Fibroblast of lung (primary cell): Measurements from ENCODE around the gene SHFL. TPM values are rescaled to one million over a fixed set of nuclear protein-coding genes. Genes with fewer than 3 reads are reported as not detected.

Experiments used
- DNase-seq, 2 donors: peaks; one replicate each; pipeline versions ENCODE4 v3.0.0 to v3.0.0-alpha.2; 2010; ENCODE audit warnings: low read depth in 2 of 2
- H2AFZ ChIP-seq: 2 replicates; pipeline ENCODE4 v1.5.1; 2012; ENCODE audit warnings: low read length, control low read depth, inconsistent platforms
- H3K27ac ChIP-seq: 2 replicates; pipeline ENCODE4 v1.5.1; 2011; ENCODE audit warnings: low read length, control low read depth; ENCODE audit not compliant: insufficient read depth
- H3K27me3 ChIP-seq: 2 replicates; pipeline ENCODE4 v1.5.1; 2011; ENCODE audit warnings: mild to moderate bottlenecking, low read length; ENCODE audit not compliant: control insufficient read depth, insufficient read depth
- H3K36me3 ChIP-seq: 2 replicates; pipeline ENCODE4 v1.5.1; 2011; ENCODE audit warnings: low read length; ENCODE audit not compliant: control insufficient read depth, insufficient read depth
- H3K4me1 ChIP-seq: 2 replicates; pipeline ENCODE4 v1.5.1; 2011; ENCODE audit warnings: low read length; ENCODE audit not compliant: control insufficient read depth, insufficient read depth; ENCODE audit errors: extremely low read depth
- H3K4me2 ChIP-seq: 2 replicates; pipeline ENCODE4 v1.5.1; 2011; ENCODE audit warnings: low read length, control low read depth; ENCODE audit not compliant: insufficient read depth; ENCODE audit errors: extremely low read depth
- H3K4me3 ChIP-seq, 4 experiments: fragments of 200-600 bp in 1 of 4; sonication (generic) in 1 of 4; replicated peaks in 1 of 4; 2 replicates each; pipeline ENCODE4 v1.5.1; 2011 to 2016; ENCODE audit warnings: low read length in 4 of 4, low read depth in 3 of 4, mild to moderate bottlenecking in 3 of 4, control low read depth in 2 of 4, inconsistent platforms in 1 of 4, mixed read lengths in 1 of 4; ENCODE audit not compliant: insufficient read depth in 1 of 4; ENCODE audit errors: control extremely low read depth in 1 of 4
- H3K79me2 ChIP-seq: 2 replicates; pipeline ENCODE4 v1.5.1; 2012; ENCODE audit warnings: mild to moderate bottlenecking, low read length, inconsistent platforms; ENCODE audit not compliant: control insufficient read depth, insufficient read depth
- H3K9ac ChIP-seq: 2 replicates; pipeline ENCODE4 v1.5.1; 2011; ENCODE audit warnings: mild to moderate bottlenecking, low read length, control low read depth; ENCODE audit not compliant: insufficient read depth
- H3K9me3 ChIP-seq: 2 replicates; pipeline ENCODE4 v1.5.1; 2012; ENCODE audit warnings: low read depth, low read length; ENCODE audit not compliant: control insufficient read depth, insufficient read depth
- H4K20me1 ChIP-seq: 2 replicates; pipeline ENCODE4 v1.5.1; 2011; ENCODE audit warnings: low read length; ENCODE audit not compliant: control insufficient read depth, insufficient read depth; ENCODE audit errors: extremely low read depth
- EZH2 ChIP-seq: IDR thresholded peaks from 2 replicates; pipeline ENCODE4 v1.5.1; 2012; ENCODE audit warnings: low read length, control low read depth, mild to moderate bottlenecking; ENCODE audit errors: missing control alignments
- polyA plus RNA-seq, 2 donors: library from polyadenylated mRNA; depleted of rRNA in 1 of 2; stranded (reverse) in 1 of 2; unstranded in 1 of 2; fragments of >200 nt; gene quantifications; 2 replicates each; pipeline ENCODE4 v1.2.1, GENCODE V29; 2011 to 2012; ENCODE audit warnings: missing spikeins in 1 of 2
- total RNA-seq: library from RNA; depleted of rRNA; stranded (reverse); fragments of >200 nt; gene quantifications from 2 replicates; pipeline ENCODE4 v1.2.1, GENCODE V29; 2014
- TF ChIP-seq, protein P1 (sequence below), 2 donors: IDR thresholded peaks in 1 of 2; conservative IDR thresholded peaks in 1 of 2; 1 replicate in 1 of 2; 2 replicates in 1 of 2; pipeline ENCODE4 v1.5.1; 2011 to 2012; ENCODE audit warnings: low read length in 2 of 2, control low read depth in 1 of 2, inconsistent platforms in 1 of 2, low read depth in 1 of 2, mild to moderate bottlenecking in 1 of 2

Gene SHFL
- total and polyA plus RNA-seq, 2 donors (not counting 1 experiment from before 2014, with no cell fraction given), result 29.0 to 29.4 TPM

DNA sequence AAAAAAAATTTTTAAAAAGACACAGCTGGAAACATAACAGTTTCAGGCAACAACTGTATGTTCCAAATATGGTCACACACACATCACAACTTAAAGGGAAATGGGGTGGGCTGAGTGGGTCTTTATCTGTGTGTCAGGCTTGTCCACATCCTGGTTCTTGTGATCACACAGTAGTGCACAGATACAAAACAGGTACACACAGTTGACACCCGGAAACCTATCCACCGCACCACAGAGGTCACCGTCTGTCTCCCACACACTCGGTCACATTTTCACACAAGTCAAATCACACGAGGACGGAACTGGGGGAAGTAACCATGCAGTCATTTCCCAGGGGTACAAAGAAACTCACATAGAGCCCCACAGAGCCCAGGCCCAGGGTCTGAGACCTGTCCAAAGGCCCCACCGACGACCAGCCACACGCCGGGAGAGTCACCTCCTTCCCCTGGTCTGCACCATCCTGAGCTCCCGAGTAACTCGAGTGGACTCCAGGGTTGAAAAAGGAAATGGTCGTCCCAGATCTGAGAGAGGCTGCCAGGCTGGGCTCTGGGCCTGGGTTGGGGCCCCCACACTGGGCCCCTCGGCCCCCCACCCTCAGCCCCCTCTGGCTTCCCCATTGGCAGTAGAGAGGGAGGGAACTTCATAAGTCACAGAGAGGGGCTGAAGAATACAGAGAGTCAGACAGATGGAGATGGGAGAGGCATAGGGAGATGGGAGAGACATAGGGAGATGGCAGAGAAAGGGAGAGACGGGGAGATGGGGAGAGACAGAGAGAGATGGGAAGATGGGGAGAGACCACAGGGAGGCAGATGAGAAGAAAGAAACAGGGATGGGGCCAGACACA, 18.8 kb downstream of the SHFL start:
- peaks cover 12% of the 10 kb centered on the region for H3K36me3 ChIP-seq
- no peaks in the 10 kb centered on the region for H3K27me3 ChIP-seq
- TF ChIP-seq EZH2, result no peak
- TF ChIP-seq, protein P1, sequence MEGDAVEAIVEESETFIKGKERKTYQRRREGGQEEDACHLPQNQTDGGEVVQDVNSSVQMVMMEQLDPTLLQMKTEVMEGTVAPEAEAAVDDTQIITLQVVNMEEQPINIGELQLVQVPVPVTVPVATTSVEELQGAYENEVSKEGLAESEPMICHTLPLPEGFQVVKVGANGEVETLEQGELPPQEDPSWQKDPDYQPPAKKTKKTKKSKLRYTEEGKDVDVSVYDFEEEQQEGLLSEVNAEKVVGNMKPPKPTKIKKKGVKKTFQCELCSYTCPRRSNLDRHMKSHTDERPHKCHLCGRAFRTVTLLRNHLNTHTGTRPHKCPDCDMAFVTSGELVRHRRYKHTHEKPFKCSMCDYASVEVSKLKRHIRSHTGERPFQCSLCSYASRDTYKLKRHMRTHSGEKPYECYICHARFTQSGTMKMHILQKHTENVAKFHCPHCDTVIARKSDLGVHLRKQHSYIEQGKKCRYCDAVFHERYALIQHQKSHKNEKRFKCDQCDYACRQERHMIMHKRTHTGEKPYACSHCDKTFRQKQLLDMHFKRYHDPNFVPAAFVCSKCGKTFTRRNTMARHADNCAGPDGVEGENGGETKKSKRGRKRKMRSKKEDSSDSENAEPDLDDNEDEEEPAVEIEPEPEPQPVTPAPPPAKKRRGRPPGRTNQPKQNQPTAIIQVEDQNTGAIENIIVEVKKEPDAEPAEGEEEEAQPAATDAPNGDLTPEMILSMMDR (conservative IDR thresholded peaks at IDR 0.05 in 1 of 2, IDR thresholded peaks at IDR 0.05 in 1 of 2; ENCODE audit: low read depth in 1 of 2, low read length in 2 of 2), result no peak
- H3K79me2 ChIP-seq, result peaks cover 22% of the 10 kb centered on the region
- H3K27ac ChIP-seq, result no peak overlapping the region
- peak overlapping the region; percentile 52 for H2AFZ ChIP-seq
- H3K4me2 ChIP-seq, result no peak overlapping the region
- no peaks in the 10 kb centered on the region for H3K9me3 ChIP-seq
- H3K4me3 ChIP-seq, result no peak overlapping the region
- peaks cover 6% of the 10 kb centered on the region for H3K4me1 ChIP-seq
- no peaks in the 10 kb centered on the region for H4K20me1 ChIP-seq
- no peak for DNase-seq
- no peak overlapping the region for H3K9ac ChIP-seq

DNA sequence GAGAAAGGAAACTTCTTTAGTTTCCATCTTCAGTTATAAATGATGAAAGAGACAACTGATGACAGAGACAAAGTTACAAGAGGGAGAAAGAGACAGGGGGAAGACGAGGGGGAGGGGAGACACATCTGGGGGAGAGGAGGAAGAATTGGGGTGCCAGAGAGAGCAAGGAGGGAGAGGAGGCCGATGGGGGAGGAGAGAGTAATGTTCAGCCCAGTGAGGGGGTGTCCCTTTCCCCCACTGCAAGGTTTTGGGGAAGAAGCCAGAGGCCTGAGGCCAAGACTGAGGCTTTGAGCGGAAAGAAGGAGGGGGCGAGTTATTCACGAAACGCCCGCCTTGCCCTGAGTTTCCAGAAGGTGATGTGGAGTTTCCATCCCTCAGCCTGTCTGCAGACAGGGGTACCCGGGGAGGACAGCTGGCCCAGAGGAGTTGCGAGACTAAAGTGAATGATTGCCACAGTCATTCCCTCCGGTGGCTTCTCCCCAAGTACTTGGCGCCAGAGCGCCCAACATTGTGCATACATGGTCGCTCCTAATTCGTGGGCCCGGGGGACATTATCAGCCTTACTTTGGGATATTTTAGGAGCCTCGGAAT, 19.5 kb downstream of the SHFL start:
- no peak for DNase-seq

More for the DNA sequence above, 19.5 kb downstream of the SHFL start:
- no peaks in the 10 kb centered on the region for H3K27me3 ChIP-seq
- no peaks in the 10 kb centered on the region for H4K20me1 ChIP-seq
- peaks cover 19% of the 10 kb centered on the region for H3K36me3 ChIP-seq
- H3K9me3 ChIP-seq, result no peaks in the 10 kb centered on the region
- H2AFZ ChIP-seq, result peak overlapping the region; percentile 36
- TF ChIP-seq EZH2, result no peak
- TF ChIP-seq, protein P1 (conservative IDR thresholded peaks at IDR 0.05 in 1 of 2, IDR thresholded peaks at IDR 0.05 in 1 of 2; ENCODE audit: low read depth in 1 of 2, low read length in 2 of 2), result no peak
- no peak overlapping the region for H3K9ac ChIP-seq
- H3K4me2 ChIP-seq, result peak overlapping the region; percentile 70
- peaks cover 22% of the 10 kb centered on the region for H3K79me2 ChIP-seq
- peak overlapping the region; percentile 92 for H3K27ac ChIP-seq
- peaks cover 6% of the 10 kb centered on the region for H3K4me1 ChIP-seq
- H3K4me3 ChIP-seq, result peak overlapping the region in 1 of 4 experiments; percentile 64
